Neural progenitor cell (in vitro differentiated cells): ENCODE results near the gene DRD2. TPM values are rescaled to one million over a fixed set of nuclear protein-coding genes. Genes with fewer than 3 reads are reported as not detected.

Experiments
- DNase-seq: peaks from one replicate; pipeline ENCODE4 v3.0.0-alpha.2; 2016; ENCODE audit warnings: low spot score
- H2AFZ ChIP-seq: fragments of 200-600 bp; sonication (generic); replicated peaks from 2 replicates; pipeline ENCODE4 v1.6.1; 2016; ENCODE audit warnings: antibody characterized with exemption
- H3F3A ChIP-seq: fragments of 200-600 bp; sonication (generic); 2 replicates; pipeline ENCODE4 v1.6.1; 2016; ENCODE audit warnings: antibody characterized with exemption, low read depth
- H3K27ac ChIP-seq: fragments of 200-600 bp; sonication (generic); 2 replicates; pipeline ENCODE4 v1.5.1; 2016; ENCODE audit warnings: mild to moderate bottlenecking
- H3K27me3 ChIP-seq: fragments of 200-600 bp; sonication (generic); 2 replicates; pipeline ENCODE4 v1.6.1; 2016; ENCODE audit warnings: mild to moderate bottlenecking, moderate library complexity
- H3K36me3 ChIP-seq: fragments of 200-600 bp; sonication (generic); 2 replicates; pipeline ENCODE4 v1.5.1; 2016
- H3K4me1 ChIP-seq: fragments of 200-600 bp; sonication (generic); 2 replicates; pipeline ENCODE4 v1.6.1; 2016; ENCODE audit warnings: mixed run types
- H3K4me2 ChIP-seq: fragments of 200-600 bp; sonication (generic); 2 replicates; pipeline ENCODE4 v1.6.1; 2016
- H3K4me3 ChIP-seq: fragments of 200-600 bp; sonication (generic); 2 replicates; pipeline ENCODE4 v1.5.1; 2016
- H3K79me2 ChIP-seq: fragments of 200-600 bp; sonication (generic); 2 replicates; pipeline ENCODE4 v1.6.1; 2016; ENCODE audit warnings: low read depth
- H3K9ac ChIP-seq: fragments of 200-600 bp; sonication (generic); 2 replicates; pipeline ENCODE4 v1.6.1; 2016
- H3K9me3 ChIP-seq: fragments of 200-600 bp; sonication (generic); 2 replicates; pipeline ENCODE4 v1.5.1; 2016; ENCODE audit warnings: low read depth
- H4K20me1 ChIP-seq: fragments of 200-600 bp; sonication (generic); 2 replicates; pipeline ENCODE4 v1.6.1; 2016; ENCODE audit warnings: low read depth
- H3K27ac Mint-ChIP-seq: 3 replicates; pipeline ENCODE4 v1.8.0; 2021; ENCODE audit warnings: mixed read lengths
- H3K27me3 Mint-ChIP-seq: 2 replicates; pipeline ENCODE4 v1.8.0; 2022; ENCODE audit warnings: low read depth, mild to moderate bottlenecking, inconsistent platforms, moderate library complexity, mixed read lengths; ENCODE audit not compliant: insufficient read depth
- H3K36me3 Mint-ChIP-seq: 3 replicates; pipeline ENCODE4 v1.8.0; 2021; ENCODE audit warnings: mixed read lengths
- H3K4me1 Mint-ChIP-seq: 3 replicates; pipeline ENCODE4 v1.8.0; 2021; ENCODE audit warnings: mixed read lengths
- H3K4me3 Mint-ChIP-seq: 3 replicates; pipeline ENCODE4 v1.8.0; 2021; ENCODE audit warnings: mild to moderate bottlenecking, moderate library complexity, mixed read lengths
- H3K9me3 Mint-ChIP-seq: 3 replicates; pipeline ENCODE4 v1.8.0; 2020; ENCODE audit warnings: mixed read lengths
- CTCF ChIP-seq: fragments of 200-600 bp; sonication (generic); IDR thresholded peaks from 2 replicates; pipeline ENCODE4 v1.5.1; 2017; ENCODE audit warnings: antibody characterized with exemption, mild to moderate bottlenecking
- EZH2 ChIP-seq: fragments of 200-600 bp; sonication (generic); IDR thresholded peaks from 2 replicates; pipeline ENCODE4 v1.6.1; 2017; ENCODE audit warnings: antibody characterized with exemption, mild to moderate bottlenecking, moderate library complexity
- EZH2phosphoT487 ChIP-seq: fragments of 200-600 bp; sonication (generic); IDR thresholded peaks from 2 replicates; pipeline ENCODE4 v1.6.1; 2017; ENCODE audit warnings: antibody characterized with exemption
- total RNA-seq: library from RNA; depleted of rRNA; stranded (reverse); fragments of >200 nt; gene quantifications from 2 replicates; pipeline ENCODE4 v1.2.3, GENCODE V29; 2015; ENCODE audit warnings: low replicate concordance

DRD2 gene
- total RNA-seq, 1 donor from 2014 or later, result 0.21 TPM

GRCh38 chr11:113476553-113476952, 1.4 kb upstream of the DRD2 start:
- H3K4me2 ChIP-seq, result no peak overlapping the region
- peaks cover 8% of the 10 kb centered on the region for H3K4me1 Mint-ChIP-seq
- H3K4me3 Mint-ChIP-seq, result peak overlapping the region; percentile 6
- peaks cover 4% of the 10 kb centered on the region for H3K4me1 ChIP-seq
- peaks cover 3% of the 10 kb centered on the region for H3K9me3 Mint-ChIP-seq
- H3K79me2 ChIP-seq, result no peaks in the 10 kb centered on the region
- no peaks in the 10 kb centered on the region for H3K9me3 ChIP-seq
- no peak for DNase-seq
- peaks cover 23% of the 10 kb centered on the region for H4K20me1 ChIP-seq
- peaks cover 5% of the 10 kb centered on the region for H3F3A ChIP-seq
- no peak overlapping the region for H3K27ac Mint-ChIP-seq
- H3K27me3 Mint-ChIP-seq, result peaks cover 59% of the 10 kb centered on the region
- H3K36me3 ChIP-seq, result no peaks in the 10 kb centered on the region
- H3K4me3 ChIP-seq, result no peak overlapping the region
- no peaks in the 10 kb centered on the region for H3K36me3 Mint-ChIP-seq
- H3K9ac ChIP-seq, result no peak overlapping the region
- no peak for TF ChIP-seq EZH2
- TF ChIP-seq CTCF, result no peak
- H2AFZ ChIP-seq, result no peak overlapping the region
- H3K27ac ChIP-seq, result no peak overlapping the region
- H3K27me3 ChIP-seq, result peaks cover 64% of the 10 kb centered on the region

- Histone ChIP-seq H3K27ac (no peak overlapping the region), H3K4me2 (peak overlapping the region; percentile 99), H3K36me3 (no peaks in the 10 kb centered on the region), H4K20me1 (peaks cover 23% of the 10 kb centered on the region), H3F3A (peaks cover 5% of the 10 kb centered on the region), H2AFZ (no peak overlapping the region), H3K27me3 (peaks cover 66% of the 10 kb centered on the region), H3K9ac (no peak overlapping the region), H3K79me2 (no peaks in the 10 kb centered on the region), H3K4me3 (peak overlapping the region; percentile 55), H3K4me1 (peaks cover 10% of the 10 kb centered on the region), H3K9me3 (no peaks in the 10 kb centered on the region)
- TF ChIP-seq CTCF (no peak), EZH2 (no peak), EZH2phosphoT487 (no peak)
- DNase-seq, result peak; percentile 95
- Mint-ChIP-seq H3K27ac (no peak overlapping the region), H3K4me3 (peak overlapping the region; percentile 83), H3K4me1 (peaks cover 8% of the 10 kb centered on the region), H3K9me3 (peaks cover 3% of the 10 kb centered on the region), H3K27me3 (peaks cover 49% of the 10 kb centered on the region), H3K36me3 (no peaks in the 10 kb centered on the region)
Observed at GRCh38 chr11:113474362-113475159, 637 bp downstream of the DRD2 start.

GRCh38 chr11:113473983-113474361, 1.2 kb downstream of the DRD2 start:
- Mint-ChIP-seq H3K36me3 (no peaks in the 10 kb centered on the region), H3K4me1 (peaks cover 8% of the 10 kb centered on the region), H3K27ac (no peak overlapping the region), H3K4me3 (peak overlapping the region; percentile 83), H3K9me3 (peaks cover 3% of the 10 kb centered on the region), H3K27me3 (peaks cover 49% of the 10 kb centered on the region)
- peaks cover 10% of the 10 kb centered on the region for H3K4me1 ChIP-seq
- TF ChIP-seq EZH2phosphoT487 (no peak), EZH2 (no peak), CTCF (no peak)
- no peaks in the 10 kb centered on the region for H3K79me2 ChIP-seq
- H3K4me3 ChIP-seq, result no peak overlapping the region
- H3K9ac ChIP-seq, result no peak overlapping the region
- DNase-seq, result no peak
- H3K36me3 ChIP-seq, result no peaks in the 10 kb centered on the region
- peaks cover 66% of the 10 kb centered on the region for H3K27me3 ChIP-seq
- no peak overlapping the region for H2AFZ ChIP-seq
- peaks cover 23% of the 10 kb centered on the region for H4K20me1 ChIP-seq
- peaks cover 5% of the 10 kb centered on the region for H3F3A ChIP-seq
- H3K4me2 ChIP-seq, result peak overlapping the region; percentile 99
- H3K27ac ChIP-seq, result no peak overlapping the region
- no peaks in the 10 kb centered on the region for H3K9me3 ChIP-seq
